GDM1 (cell line): ENCODE results near the gene WDR93.

Source experiments
- DNase-seq: peaks from one replicate; lab custom pipeline; 2025; lab: John Stamatoyannopoulos, UW

The WDR93 gene

GRCh38 chr15:89690276-89691218 is at the start of gene WDR93, which contains the start of gene PEX11A:
Gene WDR93, plus strand, starts transcription at chr15:89690811. Its CDS starts 10,936 bp downstream, at chr15:89701747.
Gene PEX11A, minus strand, starts transcription at chr15:89690754. Its CDS starts 122 bp downstream, at chr15:89690632.
- no peak for DNase-seq

GRCh38 chr15:89641053-89641452 is 49.6 kb upstream of the WDR93 start:
- DNase-seq = no peak

- DNase-seq = no peak
Observed at GRCh38 chr15:89642106-89642505, 48.5 kb upstream of the WDR93 start.

- DNase-seq = no peak
Observed at GRCh38 chr15:89645680-89646079, 44.9 kb upstream of the WDR93 start.

- DNase-seq = no peak
Observed at GRCh38 chr15:89646416-89647141, 44.0 kb upstream of the WDR93 start.

- DNase-seq = no peak
Observed at GRCh38 chr15:89647191-89647851, 43.3 kb upstream of the WDR93 start.

- no peak for DNase-seq
Observed at GRCh38 chr15:89648106-89649012, 42.3 kb upstream of the WDR93 start.

- DNase-seq = no peak
Observed at GRCh38 chr15:89649013-89649625, 41.5 kb upstream of the WDR93 start.

GRCh38 chr15:89649716-89650115 is 40.9 kb upstream of the WDR93 start:
- DNase-seq = no peak

GRCh38 chr15:89652131-89652530 is 38.5 kb upstream of the WDR93 start:
- no peak for DNase-seq

GRCh38 chr15:89652666-89653065 is 37.9 kb upstream of the WDR93 start:
- no peak for DNase-seq

- DNase-seq = no peak
Observed at GRCh38 chr15:89653578-89653977, 37.0 kb upstream of the WDR93 start.

- no peak for DNase-seq
Observed at GRCh38 chr15:89654301-89654761, 36.3 kb upstream of the WDR93 start.

GRCh38 chr15:89654847-89655805 is 35.5 kb upstream of the WDR93 start, which contains the start of gene KIF7:
Gene KIF7, minus strand, starts transcription at chr15:89655467. Its CDS starts 2,537 bp downstream, at chr15:89652930.
- DNase-seq = no peak

GRCh38 chr15:89656116-89656815 is 34.3 kb upstream of the WDR93 start:
- no peak for DNase-seq

GRCh38 chr15:89657686-89658200 is 32.9 kb upstream of the WDR93 start:
- DNase-seq = no peak

GRCh38 chr15:89659295-89659694 is 31.3 kb upstream of the WDR93 start:
- no peak for DNase-seq

GRCh38 chr15:89660556-89660955 is 30.1 kb upstream of the WDR93 start:
- no peak for DNase-seq
